CD4-positive, alpha-beta T cell treated with Interleukin-15 for 4 hours (primary cell): Measurements from ENCODE around the gene PSMD4.
"Not testable (repeated sequence)": the region's sequence is repeated elsewhere in the genome, so short reads cannot be mapped to it uniquely, and the experiment has no call there.

Experiments used
- DNase-seq: peaks from one replicate; pipeline ENCODE4 v3.0.0-alpha.2; 2020; ENCODE audit warnings: low spot score

Gene PSMD4

DNA sequence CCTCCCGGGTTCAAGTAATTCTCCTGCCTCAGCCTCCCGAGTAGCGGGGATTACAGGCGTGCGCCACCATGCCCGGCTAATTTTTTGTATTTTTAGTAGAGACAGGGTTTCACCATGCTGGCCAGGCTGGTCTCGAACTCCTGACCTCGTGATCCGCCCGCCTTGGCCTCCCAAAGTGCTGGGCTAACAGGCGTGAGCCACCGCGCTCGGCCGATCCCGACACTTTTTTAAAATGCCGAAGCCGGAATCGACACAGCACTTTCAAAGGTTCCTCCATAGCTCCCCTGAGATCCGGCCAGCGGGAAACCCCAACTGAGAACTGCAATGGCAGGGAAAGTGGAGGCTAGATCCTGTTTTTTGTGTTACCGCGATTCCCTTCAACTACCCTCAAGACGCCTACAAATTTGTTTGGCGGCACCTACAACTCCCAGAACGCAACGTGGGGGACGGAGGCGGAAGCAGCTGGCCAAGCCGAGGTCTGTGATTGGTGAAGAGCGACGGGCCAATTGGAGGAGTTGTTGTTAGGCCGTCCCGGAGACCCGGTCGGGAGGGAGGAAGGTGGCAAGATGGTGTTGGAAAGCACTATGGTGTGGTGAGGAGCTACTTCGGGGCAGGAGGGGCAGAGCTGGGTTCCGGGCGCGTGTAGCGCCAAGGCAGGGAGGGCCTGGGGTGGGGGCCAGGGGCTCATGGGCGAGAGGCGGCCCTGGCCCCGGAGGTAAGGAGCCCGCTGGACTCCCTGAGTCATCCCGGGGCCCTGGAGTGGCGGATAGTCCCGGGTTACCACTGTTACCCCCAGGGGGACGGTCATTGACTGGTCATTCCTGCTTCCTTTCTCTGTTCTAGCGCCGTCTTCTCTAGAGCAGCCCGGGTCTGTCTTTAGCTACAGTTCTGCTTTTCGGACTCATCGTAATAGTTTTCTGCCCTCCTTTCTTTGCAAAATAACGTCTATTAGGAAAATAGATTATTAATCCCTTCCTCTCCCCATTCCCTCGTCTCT, at the start of gene PSMD4:
Gene PSMD4, plus strand, starts transcription at position 518 of the 997 bp plus-strand sequence. Its CDS starts 49 bp downstream, at position 567.
- peak; percentile 95 for DNase-seq

DNA sequence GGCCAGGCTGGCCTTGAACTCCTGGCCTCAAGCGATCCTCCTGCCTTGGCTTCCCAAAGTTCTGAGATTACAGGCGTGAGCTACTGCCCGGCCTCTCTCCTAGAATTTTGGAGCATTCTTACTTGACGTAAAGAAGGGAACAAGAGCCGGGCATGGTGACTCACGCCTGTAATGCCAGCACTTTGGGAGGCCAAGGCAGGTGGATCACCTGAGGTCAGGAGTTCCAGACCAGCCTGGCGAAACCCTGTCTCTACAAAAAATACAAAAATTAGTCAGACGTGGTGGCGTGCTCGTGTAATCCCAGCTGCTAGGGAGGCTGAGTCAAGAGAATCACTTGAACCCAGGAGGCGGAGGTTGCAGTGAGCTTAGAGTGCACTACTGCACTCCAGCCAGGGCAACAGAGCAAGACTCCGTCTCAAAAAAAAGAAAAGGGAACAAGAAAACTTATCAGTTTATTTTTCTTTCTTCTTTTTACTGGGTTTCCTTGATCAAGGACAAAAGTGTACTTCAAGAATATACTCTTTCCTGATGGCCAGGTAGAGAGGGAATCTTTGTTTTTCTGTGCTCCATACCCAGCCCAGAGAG, 49.1 kb upstream of the PSMD4 start:
- DNase-seq: not testable (repeated sequence)

DNA sequence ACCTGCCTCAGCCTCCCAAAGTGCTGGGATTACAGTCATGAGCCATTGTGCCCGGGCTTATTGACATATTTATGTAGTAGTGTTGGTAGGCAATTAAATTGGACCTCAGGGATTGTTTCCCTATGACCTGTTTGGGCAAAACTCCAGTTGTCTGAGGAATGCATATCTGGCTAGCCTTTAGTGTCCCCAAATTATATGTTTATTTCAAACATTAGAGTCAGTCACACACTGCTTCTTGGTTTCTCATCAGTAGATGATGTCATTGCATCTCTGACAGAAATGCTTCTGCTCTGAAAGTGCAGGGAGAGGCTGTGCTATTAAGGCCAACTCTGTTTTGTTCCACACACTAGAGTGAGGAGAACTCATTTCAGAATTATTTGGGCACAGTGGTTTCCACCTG, 43.7 kb upstream of the PSMD4 start:
- no peak for DNase-seq

DNA sequence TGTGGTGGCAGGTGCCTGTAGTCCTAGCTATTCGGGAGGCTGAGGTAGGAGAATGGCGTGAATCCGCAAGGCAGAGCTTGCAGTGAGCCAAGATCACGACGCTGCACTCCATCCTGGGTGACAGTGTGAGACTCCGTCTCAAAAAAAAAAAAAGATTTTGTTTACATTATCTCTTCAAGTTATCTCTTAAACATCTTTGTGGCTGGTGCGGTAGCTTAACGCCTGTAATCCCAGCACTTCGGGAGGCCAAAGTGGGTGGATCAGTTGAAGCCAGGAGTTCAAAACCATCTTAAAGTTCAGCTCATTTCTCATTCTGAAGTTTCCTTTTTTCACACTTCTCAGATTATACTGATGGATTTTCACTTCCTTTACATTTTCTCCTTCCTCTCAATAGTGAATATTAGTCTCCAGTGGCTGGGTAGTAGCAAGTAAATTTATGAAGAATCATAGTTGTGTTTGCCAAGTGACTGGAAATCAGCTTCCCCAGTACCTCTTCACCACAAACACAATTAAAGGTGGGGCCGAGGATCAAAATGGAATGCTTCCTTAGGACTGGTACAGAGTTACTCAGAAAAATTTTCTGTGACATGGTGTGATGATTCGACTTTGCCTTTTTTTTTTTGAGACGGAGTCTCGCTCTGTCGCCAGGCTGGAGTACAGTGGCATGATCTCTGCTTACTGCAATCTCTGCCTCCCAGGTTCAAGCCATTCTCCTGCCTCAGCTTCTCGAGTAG, 42.4 kb upstream of the PSMD4 start:
- no peak for DNase-seq

DNA sequence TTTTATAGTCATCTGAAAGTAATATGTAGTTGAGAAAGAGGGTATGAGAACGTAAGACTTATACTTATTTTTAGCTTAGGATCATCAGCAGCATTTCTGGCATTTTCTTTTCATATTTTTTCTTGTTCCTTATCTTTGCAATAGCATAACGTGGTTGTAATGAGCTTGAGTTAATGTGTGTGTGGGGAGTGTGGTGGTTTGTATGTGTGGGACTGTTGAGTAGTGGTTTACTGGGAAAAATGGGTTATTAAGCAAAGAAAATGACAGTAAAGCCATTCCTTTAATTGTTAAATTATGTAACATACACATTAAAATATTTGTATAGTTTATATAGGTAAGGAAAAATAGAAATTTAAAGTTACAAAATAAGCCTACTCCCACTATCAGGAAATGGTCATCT, 41.0 kb upstream of the PSMD4 start:
- DNase-seq: no peak

DNA sequence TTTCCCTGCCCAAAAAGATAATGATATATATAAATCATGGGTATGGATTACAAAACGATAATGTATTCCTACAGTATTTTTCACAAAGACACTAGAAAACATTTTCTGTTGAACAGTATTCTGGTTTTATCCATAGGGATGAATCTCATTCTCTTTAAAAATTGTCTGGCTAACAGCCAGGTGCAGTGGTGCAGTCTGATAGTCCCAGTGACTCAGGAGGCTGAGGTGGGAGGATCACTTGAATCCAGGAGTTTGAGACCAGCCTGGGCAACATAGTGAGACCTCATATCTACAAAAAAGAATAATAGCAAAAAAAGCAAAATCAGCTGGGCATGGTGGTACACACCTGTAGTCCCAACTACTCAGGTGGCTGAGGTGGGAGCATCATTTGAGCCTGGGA, 32.9 kb upstream of the PSMD4 start:
- DNase-seq: no peak

DNA sequence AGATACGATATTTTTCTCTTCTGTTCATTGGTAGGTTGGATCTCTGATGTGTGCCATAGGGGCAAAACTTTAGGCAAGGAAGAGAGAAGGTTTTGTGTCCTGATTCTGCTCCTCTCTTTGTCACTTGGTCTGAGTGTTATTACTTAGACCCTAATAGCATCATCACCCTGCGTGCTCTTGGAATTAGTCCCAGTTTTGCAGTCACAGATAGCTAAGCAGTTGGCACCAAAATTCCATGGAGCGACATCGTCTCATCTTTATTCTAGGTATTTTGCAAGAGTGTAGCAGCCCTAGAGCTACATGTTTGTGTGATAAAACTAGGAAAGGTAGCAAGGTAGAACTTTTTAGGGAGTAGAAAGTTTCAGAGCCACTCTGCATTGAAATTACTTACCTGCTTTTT, 32.4 kb upstream of the PSMD4 start:
- no peak for DNase-seq

DNA sequence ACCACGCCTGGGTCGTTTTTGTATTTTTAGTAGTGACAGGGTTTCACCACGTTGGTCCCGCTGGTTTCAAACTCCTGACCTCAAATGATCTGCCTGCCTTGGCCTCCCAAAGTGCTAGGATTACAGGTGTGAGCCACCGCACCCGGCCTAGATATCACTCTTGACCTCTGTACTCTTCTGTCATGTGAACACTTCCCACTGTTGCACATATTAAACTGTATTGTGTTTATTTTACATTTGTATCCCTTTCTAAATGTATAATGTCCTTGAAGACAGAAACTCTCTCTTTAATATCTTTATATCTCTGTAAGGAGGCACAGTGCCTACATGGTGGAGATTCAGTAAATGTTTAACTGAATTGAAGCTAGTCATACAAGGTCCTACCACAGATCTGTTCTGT, 19.3 kb upstream of the PSMD4 start:
- DNase-seq: no peak

DNA sequence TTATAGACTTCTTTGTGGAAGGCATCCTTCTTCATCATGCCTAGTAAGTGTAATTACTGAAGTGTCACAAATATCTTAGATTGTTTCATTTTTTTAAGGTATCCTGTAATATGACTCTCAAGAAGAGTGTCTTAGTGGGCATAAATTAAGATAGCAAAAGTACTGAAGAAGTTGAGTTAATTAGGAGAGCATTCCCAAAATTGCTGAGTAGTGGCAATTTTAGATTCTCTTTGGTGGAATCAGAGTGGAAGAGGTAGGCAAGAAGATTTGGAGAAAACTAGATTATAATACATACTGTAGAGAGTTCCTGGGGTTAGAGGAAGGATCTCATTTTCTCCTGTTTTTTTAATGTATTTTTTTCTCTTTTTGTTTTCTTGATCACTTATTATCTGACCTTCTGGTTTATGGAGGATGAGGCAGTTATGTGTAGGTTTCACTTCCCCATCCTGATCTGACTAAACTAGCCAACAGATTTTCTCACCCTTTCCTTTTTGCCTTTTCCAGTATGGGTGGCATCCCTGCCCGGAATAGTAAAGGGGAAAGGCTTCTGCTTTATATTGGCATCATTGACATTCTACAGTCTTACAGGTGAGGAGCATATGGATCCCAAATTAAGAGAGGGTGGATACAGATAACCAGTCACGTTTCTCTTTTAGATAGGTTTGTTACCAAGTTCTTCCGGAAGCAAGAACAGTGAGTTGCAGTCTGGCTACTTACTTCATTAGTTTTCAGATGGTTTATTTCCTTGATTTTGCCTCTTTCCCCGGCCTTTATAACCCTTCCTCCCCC, 16.7 kb upstream of the PSMD4 start:
- no peak for DNase-seq

DNA sequence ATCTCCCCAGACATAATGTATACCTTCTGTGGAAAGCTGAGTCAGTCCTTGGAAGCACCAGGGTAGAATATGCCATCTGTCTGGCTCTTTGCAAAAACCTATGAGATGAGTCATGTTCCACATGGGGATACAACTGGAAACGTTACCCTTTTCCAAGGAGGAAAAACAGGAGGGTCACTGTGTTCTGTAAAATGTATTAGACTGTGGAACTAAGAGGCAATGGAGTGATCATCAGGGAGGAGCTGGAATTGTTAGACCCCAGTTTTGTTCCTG, 16.1 kb upstream of the PSMD4 start:
- DNase-seq: no peak

DNA sequence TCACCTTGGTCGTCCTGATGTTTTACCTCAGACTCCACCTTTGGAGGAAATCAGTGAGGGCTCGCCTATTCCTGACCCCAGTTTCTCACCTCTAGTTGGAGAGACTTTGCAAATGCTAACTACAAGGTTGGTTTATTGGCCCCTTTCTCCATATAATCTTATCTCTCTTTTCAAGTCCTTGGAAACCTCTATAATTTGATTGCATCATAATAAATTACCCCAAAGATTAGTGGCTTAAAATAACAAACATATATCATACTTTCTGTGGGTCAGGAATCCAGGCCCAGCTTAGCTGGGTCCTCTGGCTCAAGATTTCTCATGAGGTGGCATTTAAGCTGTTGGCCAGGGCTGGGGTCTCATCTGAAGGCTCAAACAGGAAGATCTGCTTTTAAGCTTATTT, 12.1 kb upstream of the PSMD4 start:
- no peak for DNase-seq

DNA sequence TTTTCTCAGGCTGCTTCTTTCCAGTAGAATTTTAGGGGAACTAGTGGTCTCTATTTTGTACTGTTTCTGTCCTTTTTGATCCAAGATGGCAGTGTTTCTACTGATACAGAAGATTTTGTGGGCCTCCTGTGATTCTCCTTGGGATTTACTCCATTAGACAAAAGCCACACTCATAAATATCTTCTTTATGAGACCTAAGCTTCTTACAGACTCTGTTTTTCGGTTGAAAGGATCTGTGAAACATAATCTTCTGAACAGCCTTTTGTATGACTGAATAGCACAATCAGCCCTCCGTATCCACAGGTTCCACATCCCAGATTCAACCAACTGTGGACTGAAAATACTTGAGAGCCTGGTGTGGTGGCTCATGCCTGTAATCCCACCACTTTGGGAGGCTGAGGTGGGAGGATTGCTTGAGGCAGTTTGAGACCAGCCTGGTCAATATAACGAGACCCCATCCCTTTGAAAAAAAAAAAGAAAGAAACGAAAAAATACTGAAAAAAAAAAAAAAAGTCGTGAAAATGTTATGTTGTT, 10.8 kb upstream of the PSMD4 start:
- DNase-seq: no peak

DNA sequence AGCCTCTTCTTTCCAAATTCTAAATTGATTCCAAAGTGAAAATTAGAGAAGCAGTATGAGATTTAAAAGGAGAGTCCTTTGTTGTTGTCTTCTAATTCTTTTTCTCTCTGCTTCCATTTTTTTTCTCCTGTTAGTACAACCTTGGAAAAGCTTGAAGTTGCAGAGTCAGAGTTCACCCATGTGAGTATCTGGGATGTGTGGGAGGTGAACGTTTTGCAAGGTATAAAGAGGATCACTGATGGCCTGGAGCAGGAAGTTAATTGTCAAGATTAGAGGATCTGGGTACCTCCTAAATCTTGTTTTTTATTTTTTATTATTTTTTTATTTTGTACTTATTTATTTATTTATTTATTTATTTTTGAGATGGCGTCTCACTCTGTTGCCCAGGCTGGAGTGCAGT, 7.7 kb upstream of the PSMD4 start:
- DNase-seq: no peak

DNA sequence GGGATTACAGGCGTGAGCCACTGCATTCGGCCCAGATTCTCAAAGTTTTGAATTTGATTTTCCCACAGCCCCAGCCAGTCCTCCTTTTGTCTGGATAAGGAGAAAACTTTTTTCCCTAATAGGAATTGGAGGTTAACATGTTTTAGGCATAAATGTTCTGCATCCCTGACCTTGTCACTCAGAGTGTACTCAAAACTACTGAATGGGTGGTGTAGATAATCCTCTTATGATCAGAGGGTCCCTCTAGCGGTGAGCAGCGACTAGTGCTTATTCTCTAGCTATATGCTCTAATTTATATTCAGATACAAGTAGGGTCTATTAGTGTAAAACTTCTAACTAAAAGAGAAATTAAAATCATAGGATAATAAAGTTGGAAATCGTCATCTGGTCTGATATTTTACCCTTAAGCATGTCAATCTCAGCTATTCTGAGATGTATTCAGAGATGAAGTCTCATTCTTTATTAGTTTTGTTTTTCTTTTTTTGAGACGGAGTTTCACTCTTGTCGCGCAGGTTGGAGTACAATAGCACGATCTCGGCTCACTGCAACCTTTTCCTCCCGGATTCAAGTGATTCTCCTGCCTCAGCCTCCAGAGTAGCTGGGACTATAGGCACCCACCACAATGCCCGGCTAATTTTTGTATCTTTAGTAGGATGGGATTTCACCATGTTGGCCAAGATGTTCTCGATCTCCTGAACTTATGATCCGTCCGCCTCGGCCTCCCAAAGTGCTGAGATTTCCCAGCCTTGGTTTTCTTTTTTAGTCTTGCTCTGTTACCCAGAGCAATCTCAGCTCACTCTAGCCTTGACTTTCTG, 2.7 kb upstream of the PSMD4 start:
- peak; percentile 78 for DNase-seq

DNA sequence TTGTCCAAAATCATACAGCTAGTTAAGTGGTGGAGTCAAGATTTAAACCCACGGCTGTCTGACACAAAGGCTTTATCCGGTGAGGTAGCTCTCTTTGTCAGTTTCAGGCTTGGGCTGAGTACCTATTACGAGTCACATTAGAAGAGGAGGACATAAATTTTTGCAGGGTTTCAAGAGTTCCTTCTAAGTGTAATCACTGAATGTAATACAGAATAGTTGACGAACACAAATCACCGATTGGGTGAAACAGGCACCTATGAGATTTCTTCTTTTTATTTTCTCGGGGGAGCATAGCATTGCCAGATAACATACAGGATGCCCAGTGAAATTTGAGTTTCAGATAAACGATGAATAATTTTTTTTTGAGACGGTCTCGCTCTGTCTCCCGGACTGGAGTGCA, 847 bp downstream of the PSMD4 start:
- DNase-seq: no peak

DNA sequence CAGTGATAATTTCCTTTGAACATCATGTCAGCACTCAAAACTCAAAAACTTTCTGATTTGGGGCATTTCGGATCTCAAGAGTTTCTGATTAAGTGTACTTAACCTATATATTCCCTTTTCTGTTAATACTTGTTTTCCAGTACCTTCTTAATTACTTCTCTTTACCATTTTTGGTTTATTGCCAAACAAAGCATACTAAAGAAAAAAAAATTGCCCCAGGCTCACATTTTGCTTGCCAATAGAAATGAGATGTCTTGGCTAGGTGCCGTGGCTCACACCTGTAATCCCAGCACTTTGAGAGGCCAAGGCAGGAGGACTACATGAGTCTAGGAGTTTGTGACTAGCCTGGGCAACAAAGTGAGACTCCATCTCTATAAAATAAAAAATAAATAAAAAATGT, 4.8 kb downstream of the PSMD4 start:
- DNase-seq: no peak

DNA sequence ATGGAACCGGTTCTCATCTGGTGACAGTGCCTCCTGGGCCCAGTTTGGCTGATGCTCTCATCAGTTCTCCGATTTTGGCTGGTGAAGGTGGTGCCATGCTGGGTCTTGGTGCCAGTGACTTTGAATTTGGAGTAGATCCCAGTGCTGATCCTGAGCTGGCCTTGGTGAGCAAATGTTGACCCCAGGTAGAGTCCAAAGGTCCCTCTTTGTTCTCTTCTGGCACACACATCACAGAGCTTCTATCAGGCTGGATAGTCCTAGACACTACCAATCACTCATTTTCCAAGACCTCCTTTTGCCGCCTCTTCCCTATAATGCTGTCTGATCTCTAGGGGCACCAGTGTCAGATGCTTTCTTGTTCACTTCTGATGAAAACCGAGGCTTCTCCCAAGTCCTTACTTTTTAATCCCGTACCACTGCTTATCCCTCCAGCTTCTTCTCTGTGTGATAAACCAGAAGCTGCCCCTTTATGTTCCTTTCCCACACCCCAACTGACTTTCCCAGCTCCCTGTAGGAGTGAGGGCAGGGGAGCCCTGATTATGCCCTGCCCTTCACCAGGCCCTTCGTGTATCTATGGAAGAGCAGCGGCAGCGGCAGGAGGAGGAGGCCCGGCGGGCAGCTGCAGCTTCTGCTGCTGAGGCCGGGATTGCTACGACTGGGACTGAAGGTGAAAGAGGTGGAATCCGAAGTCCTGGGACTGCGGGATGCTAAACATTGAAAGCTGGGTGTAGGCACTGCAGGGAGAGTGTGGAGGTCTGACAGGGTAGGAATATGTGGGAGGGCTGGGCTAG, 11.1 kb downstream of the PSMD4 start:
- DNase-seq: no peak

DNA sequence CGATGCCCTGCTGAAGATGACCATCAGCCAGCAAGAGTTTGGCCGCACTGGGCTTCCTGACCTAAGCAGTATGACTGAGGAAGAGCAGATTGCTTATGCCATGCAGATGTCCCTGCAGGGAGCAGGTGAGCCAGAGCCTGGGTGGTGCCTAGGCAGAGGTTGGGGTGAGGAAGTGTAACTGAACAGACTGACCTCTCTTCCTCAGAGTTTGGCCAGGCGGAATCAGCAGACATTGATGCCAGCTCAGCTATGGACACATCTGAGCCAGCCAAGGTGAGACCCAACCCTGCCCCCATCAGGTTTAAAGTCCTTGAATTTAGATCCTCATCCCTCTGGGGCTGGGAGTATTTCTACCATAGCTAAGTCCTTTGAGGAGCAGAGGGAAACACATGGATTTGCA, 11.8 kb downstream of the PSMD4 start:
- DNase-seq: no peak

DNA sequence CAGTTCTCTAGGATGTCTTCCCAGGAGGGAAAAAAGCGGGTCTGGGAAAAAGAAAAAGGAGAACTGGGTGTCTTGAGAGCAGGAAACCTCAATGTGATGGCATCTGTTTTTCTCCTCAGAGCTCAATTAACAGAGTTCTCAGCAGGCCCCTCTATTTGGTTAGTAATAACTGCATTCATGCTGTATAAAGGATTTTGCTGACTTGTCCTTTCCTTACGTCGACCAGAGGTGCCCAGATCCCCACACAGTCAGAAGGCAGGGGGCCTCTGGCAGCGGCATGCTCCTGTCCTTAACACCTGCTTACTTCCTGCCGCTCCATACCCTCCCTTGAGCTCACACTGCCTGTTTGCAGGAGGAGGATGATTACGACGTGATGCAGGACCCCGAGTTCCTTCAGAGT, 12.3 kb downstream of the PSMD4 start:
- DNase-seq: no peak

DNA sequence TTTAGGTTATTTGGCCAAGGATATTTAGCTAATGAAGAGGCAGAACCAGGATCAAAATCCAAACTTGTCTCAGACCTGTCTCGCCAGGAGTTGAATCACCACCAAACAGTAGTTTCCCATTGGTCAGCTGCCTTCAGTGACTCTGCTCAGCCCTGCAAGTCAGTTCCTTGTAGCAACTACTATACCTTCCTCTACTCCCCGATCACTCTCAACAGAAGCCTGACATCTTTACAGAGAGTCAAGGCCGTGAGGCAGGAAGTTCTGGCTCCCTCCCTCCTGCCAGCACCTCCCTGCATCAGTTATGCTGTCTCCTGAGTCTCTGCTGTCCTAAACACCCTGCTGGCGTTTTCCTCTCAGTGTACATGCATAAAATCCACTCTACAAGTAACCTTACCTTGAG, 13.2 kb downstream of the PSMD4 start:
- no peak for DNase-seq
